Right hindlimb (tissue), 1 donor: ENCODE data around the gene RCAN2.
"Not testable (repeated sequence)": the region's sequence is repeated elsewhere in the genome, so short reads cannot be mapped to it uniquely, and the experiment has no call there.

Experiments used
- DNase-seq: peaks from one replicate; pipeline ENCODE4 v3.0.0-alpha.2; 2018

The RCAN2 gene

DNA sequence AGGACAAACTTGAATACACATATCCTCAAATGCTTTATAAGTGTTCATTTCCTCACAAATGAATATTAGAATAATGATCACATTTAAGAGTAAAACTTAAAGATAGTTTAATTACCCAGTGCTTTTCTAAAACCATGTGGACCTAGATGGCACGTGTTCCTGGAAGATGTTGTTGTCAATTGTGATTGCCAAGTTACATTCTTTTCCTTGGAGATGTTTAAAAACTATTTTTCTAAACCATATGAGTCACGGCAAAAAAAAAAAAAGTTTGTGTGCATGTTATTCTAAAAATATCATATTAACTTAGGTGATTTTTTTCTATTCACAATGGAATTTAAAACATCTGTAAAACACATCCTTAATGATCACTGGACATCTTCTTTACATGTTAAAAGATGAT, 51.1 kb downstream of the RCAN2 start:
- DNase-seq: no peak

DNA sequence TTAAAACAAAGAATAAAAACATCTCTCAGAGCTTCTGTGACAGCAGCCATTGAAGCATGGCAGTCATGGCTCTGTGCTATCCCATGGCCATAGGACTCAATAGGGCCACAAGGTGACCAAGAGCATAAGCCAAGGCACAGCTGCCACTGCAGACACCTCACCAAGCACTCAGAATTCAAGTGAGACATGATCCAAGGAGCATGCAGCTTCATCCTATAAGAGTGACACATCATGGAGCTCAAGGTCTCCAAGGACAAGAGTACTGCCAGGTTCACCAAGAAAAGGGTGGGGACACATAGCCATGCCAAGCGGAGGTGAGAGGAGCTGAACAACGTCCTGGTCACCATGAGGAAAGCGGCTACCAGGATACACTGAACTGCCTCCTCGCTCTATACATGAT, 53.0 kb downstream of the RCAN2 start:
- DNase-seq: no peak

DNA sequence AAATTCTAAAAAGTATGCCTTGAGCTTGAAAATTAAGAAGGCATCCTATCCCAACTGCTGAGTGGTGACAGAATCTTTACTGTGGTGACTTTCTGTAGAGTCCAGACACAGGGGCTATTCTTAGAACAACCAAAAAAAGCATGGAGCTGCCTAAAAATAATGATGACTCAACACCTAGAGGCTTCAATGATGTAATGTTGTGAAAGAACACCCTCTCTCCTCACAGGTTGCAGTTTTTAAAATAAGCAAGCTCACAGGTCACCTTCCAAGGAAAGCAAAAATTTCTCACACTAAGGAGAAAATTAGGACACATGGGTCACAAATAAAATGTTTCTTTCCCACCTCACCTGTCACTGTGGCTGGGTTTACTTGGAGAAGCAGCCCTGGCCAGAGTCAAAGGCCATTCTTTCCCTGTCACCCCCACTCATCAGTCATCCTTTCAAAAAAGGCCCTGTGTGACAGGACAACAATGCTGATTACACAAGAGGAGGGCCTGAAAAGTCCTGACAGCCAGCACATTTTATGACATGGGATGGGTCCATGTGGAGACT, 53.5 kb downstream of the RCAN2 start:
- no peak for DNase-seq

DNA sequence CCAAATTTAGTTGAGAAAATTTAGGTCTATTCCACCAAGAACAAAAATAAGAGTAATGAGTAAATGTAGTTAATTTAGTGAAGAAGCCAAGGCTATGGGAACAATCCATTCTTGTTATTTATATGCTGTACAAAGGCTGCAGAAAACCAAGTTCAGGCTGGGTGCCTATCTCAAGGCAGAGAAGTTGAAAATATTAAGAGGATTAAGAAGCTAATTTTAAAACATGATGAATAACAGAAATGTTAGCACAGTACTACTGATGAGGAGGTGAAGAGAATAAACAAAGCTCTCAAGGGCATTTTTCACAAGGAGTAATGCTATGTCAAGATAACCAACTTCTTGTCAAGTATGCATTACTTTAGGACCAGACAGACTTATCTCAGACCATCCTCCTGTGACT, 68.6 kb downstream of the RCAN2 start:
- DNase-seq: no peak

DNA sequence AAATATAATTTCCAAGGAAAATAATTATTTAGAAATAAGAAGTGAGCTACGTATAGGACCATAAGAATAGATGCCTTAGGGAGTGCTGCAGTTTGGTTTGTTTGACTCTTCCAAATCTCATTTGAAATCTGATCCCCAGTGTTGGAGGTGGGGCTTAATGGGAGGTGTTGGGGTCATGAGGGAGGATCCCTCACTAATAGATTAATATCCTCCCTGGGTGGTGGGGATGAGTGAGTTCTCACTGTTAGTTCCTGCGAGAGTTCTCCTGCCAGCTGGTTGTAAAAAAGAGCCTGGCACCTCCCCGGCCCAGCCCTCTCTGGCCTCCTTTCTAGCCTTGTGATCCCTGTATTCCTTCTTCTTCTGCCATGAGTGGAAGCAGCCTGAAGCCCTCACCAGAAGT, 69.3 kb downstream of the RCAN2 start:
- DNase-seq: no peak

DNA sequence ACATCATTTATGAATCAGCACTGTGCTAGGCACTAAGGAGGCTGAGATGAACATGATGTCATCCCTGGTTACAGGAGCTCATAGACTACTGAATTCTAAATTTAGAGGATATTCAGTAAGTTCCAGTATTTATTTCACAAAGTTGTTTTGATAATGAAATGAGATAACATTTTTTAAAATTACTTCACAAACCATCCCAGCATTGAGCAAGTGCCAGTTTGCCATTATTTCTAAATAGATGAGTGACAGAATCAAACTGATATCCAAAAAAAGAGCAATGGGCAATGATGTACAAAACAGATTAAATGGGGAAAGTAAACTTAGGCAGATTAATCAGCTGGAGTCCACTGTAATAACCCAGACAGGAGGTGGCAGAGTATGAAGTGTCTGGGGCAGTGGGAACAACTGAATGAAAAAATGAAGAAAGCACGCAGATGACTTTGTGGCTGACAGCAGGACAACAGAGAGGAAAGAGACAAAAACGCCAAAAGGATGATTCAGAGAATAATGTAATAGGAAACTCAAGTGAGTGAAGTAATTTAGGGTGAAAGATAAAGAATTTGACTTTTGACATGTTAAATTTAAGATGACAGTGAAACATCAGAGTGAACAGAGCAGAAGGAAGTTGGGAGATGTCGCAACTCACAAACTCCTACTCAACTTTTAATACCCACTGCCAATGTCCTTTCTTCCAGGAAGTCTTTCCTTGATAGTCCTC, 70.2 kb downstream of the RCAN2 start:
- DNase-seq: no peak

DNA sequence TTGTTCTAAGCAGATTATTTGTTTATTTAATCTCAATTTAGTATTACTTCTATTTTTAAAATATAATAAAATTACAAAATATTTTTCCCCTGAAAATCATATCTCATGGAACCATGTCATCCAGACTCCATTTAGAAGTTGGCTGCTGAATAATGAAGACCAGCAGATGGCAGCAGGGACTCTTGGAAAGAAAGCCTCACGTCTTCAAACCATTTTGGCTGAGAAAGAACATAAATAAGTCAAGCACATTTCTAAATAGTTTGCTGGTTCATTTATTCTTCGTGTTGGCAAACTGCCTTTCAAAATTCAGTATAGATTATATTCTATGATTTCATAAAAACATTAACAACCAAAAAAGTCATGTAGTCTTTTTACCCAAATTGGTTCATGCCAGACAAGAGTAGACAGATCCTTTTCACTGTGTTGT, 71.7 kb downstream of the RCAN2 start:
- peak; percentile 60 for DNase-seq

DNA sequence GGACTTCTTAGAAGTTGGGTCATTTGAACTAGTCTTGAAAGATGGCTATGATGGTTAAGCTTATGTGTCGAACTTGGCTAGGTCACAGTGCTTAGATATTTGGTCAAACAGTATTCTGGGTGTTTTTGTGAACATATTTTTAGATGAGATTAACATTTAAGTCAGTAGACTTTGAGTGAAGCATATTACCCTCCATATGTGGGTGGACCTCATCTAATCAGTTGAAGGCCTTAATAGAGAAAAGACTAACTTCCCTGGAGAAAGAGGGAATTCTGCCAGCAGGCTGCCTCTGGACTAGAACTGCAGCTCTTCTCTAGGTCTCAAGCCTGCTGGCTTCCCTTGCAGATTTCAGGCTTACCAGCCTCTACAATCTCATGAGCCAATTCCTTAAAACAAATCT, 76.9 kb downstream of the RCAN2 start:
- DNase-seq: no peak

DNA sequence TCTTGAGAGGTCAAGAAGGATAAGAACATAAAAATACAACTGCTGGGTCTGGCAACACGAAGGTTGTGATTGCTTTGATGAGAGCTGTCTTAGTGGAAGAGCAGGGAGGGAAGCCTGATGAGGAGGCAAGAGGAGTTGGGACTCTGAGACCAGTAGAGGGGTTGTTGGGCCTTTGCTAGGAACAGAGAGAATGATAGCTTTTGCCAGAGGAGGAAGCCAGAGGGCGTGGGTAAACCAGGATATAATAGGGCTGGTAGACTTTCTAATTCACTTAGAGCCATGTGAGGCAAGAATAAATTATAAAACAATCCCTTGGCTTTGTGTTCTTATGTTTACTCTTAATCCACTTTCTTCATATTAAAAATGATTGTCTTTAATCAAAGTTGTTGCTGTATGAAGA, 78.6 kb downstream of the RCAN2 start:
- no peak for DNase-seq

DNA sequence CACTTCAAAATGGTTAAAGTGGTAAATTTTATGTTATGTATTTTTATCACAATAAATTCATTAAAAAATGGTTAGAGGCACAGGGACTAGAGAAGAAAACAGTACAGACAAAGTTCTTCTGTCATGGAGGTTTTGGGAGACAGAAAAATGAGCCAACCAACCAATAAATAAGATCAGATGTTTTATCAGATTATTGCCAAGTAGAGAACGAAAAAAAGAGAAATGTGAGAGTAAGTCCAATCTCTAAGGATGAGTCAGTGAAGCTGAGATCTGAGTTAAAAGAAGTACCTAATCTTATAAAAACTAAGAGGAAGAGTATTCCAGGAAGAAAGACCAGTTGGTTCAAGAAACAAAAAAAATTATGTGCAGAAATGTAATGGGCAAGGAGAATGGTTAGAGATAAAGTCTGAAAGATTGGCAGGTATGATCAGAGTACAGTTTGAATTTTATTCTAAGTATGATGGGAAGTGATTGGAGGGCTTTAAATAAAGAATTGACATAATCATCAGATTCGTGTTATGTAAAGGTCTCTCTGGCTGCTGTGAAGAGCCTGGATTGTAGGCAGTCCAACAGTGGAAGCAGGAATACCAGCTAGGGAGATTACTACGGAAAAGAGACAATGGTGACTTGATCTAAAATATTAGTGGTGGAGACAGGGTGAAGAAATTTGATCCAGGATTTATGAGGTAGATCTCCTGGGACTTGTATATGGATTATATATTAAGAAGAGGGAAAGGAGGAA, 79.6 kb downstream of the RCAN2 start:
- DNase-seq: no peak

DNA sequence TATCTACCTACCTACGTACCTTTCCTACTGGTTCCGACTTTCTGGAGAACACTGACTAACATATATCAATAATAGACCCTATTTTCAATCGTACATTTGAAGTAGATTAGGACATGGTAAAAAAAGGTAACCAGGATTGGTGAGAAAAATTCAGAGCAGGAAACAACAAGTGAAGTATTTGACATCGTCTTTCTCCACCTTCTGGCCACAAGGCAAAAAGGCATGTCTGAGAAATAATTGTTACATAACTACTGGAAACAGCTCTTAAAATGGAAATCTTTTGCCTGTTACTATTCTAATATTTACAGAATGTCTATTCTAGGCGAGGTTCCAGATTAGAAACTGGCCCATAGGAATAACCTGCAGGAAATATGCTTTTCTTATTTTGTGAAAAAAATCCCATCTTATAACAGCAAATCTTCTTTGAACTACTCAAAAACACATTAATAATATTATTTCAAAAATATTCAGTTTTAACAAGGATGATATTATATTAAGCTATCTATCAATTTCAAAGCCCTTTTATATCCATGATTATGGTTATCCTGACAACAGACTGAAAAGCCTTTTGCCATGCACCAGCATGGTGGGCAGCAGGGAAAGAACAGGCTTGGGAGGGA, 80.8 kb downstream of the RCAN2 start:
- DNase-seq: peak; percentile 49

DNA sequence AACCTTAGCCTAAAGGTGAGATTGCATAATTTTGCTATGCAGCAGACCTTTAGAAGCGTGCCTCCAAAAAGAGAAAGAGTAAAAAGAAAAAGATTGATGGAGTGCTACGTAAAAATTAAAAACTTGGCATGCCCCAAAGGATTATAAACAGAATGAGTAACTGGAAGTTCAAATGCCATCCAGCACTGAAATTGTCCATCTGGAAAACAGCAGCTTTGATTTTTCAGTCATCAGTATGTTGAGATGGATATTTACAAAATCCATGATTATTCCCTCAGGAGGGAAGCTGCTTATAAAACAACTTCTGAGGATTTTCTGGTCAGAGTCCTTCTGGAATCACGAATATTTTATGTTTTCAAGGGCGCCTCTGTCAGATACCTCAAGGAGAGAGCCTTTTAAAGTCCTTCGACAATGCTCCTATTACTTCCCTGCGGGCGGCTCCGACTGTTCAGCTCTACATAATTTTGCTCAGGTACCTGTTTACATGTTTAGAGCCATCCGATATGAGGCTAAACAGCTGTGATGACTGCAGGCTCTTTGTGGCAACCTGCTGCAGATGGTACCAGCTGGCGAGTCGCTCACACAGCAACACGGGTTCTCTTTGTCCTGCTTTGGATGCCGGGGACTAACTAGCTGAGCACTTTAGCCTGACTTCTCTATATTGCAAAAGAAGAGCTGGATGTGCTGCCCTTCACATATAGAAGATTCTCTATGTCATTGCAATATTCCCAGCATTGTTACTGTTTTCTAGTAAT, 83.3 kb downstream of the RCAN2 start:
- DNase-seq: peak; percentile 39

DNA sequence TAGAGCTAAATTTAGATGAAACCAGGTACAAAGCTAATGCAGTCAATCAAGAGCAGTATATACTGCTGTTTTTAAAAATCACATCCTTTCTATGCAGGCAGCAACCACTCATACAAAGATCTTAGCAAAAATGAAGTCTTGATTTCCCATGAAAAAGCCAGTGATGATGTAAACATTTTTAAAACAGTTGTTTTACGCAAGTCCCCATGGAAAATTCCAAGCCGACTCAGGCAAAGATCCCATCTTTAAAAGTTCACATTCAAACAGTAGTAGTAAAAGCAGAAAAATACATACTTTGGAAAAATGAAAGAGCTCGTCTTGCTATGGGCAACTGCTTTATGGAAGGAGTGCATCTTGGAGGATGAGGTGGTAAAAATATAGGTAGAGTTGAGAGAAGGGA, 84.0 kb downstream of the RCAN2 start:
- no peak for DNase-seq

DNA sequence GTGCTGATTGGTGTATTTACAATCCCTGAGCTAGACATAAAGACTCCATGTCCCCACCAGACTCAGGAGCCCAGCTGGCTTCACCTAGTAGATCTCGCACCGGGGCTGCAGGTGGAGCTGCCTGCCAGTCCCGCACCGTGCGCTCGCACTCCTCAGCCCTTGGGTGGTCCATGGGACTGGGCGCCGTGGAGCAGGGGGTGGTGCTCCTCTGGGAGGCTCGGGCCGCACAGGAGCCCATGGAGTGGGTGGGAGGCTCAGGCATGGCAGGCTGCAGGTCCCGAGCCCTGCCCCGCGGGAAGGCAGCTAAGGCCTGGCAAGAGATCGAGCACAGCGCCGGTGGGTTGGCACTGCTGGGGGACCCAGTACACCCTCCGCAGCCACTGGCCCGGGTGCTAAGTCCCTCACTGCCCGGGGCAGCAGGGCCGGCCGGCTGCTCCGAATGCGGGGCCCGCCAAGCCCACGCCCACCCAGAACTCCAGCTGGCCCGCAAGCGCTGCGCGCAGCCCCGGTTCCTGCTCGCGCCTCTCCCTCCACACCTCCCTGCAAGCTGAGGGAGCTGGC, 85.5 kb downstream of the RCAN2 start:
- DNase-seq: not testable (repeated sequence)

DNA sequence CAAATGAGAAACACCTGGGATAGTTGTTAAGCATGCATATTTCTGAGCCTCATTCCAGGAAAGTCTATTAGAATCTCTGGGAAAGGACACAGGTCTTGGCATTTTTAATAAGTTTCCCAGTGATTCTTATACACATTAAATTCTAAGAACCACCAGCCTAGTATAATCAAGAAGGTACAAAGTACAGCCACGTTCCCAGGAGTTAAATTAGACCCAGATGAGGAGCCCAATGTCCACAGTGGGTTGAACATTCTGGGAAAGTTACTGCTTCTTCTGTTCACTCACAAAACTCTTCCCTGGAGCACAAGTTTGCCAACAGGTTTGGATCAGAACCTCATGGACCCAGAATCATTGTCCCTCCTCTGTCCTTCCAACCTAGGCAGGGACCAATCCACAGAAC, 90.4 kb downstream of the RCAN2 start:
- no peak for DNase-seq

DNA sequence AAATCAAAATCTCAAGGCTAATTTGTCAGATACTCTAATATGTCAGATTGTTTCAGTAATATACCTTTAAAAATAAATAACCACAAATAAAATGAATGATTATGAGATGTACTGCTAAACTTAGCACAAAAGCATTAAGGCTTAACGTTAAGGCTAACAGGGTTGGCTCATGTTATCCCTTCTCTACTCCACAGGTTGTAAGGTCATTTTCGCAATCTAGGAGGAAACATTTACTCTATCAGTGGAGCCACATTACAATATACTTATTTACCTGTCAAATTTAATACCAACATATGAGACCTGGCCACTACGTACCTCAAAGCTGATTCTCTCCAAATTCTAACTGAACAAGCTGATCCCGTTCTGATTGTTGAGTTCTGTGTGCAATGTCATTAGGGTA, 95.7 kb downstream of the RCAN2 start:
- DNase-seq: no peak

DNA sequence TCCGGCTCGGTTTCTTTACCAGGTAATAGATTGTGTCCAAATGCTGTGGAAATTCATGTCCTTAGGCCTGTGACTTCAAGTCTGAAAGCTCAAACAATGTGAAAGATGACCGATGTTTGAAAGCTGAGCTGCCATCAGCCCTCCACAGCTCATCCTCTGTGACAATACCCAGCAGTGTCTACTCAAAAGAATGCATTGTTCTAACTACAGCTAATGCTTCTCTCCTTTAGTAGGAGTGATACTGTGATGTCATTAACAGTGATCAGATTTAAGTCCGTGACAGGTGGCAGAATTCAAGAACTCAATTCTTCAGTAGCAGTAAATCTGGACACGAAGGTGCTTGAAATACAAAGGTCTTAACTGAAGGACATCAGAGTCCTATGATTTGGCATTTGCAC, 97.3 kb downstream of the RCAN2 start:
- no peak for DNase-seq

DNA sequence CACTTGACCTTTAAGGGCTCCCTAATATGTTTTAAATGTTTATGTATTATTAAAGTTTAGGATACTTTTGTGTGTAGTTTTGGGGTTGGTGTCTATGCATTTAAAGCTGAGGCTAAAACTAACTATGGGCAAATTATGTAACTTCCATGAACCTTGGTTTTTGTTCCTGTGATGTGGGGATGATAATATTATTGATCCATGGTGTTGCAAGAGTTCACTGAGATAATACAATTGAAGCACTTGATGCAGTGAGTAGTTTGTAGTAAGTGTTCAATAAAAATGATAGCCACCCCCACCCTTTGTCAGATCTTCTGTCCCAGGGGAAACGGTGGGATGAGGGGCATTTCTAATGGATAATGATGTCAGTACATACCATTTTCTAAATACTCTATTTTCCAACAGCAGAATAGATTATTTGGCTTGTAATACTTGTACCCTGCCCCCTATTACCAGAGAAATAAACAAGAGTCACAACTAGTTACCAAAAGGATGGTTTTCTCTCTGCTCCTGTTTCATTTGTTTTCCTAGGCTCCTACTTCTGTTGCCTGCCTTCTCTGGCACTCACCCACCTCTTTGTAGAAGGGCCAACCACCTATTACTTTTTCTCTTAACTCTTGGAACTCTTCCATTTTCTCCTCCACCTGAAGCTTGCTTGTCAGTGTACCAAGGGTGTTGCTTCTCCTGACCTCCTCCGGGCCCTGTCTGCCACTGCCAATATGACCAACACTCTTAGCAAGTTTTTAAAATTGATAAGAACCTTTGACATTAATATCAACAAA, 97.9 kb downstream of the RCAN2 start:
- no peak for DNase-seq

DNA sequence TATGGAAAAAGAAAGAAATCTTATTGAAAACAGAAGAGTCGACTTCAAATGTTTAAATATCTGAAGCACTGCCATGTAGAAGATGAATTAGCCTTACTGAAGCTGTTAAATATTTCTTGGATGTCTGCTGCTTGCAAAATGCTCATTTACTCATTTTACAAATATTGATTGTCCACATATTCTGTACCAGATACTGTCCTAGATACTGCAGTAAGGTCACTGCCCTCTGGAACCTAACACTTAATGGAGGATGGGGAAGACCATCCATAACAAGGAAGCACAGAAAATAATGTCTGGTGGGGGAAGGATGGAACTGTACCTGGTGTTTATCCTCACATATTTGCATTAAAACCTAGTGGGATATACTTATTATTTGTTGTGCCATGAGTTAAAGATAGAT, 99.0 kb downstream of the RCAN2 start:
- DNase-seq: no peak

DNA sequence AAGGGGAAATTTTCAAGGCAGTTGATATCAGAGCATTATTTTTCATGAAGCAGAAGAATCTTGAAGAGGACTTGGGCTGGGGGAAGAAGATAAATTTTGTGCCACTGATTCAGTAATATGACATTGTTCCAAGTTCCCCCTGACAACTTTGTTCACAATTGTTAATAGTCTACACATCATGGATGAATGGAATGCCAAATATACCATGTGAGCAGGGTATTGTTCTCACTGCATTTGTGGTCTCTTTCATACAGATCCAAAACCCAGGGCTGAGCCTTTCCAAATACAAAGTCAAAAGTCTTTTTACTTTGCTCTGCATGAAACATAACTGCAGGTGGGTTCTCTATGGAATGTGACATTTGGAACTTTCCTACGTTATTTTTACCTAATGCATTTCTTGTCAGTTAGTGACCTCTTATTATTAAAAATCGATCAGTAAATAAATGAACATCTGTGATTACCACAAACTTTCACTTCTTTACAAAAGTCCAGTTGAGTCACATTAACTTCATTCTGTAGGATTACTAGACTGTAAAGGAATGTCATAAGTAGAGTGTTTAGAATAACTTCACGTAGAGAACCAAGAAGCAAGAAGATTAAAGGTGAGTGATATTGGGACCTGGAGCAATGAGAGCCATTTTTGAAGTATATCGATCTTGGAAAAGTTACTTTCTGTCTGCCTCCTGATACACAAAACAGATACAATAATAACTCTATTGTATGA, 100.9 kb downstream of the RCAN2 start:
- no peak for DNase-seq

DNA sequence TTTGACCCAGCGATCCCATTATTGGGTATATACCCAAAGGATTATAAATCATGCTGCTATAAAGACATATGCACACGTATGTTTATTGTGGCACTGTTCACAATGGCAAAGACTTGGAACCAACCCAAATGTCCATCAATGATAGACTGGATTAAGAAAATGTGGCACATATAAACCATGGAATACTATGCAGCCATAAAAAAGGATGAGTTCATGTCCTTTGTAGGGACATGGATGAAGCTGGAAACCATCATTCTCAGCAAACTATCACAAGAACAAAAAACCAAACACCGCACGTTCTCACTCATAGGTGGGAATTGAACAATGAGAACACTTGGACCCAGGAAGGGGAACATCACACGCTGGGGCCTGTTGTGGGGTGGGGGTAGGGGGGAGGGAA, 103.5 kb downstream of the RCAN2 start:
- DNase-seq: not testable (repeated sequence)
